Stomach (tissue), 4 donors: Measurements from ENCODE around the gene GBX2.

Experiments used
- CTCF ChIP-seq, 7 experiments: fragments of 450-650 bp in 4 of 7; fragments of 200-600 bp in 3 of 7; sonication (generic) in 3 of 7; IDR thresholded peaks; one replicate each; pipeline ENCODE4 v1.5.1; 2016 to 2019; ENCODE audit warnings: antibody characterized with exemption in 7 of 7, control low read depth in 2 of 7, mild to moderate bottlenecking in 1 of 7
- EP300 ChIP-seq: sonication (generic); formaldehyde crosslinking; IDR thresholded peaks from one replicate; pipeline ENCODE4 v1.6.1; 2017; ENCODE audit warnings: antibody characterized with exemption
- POLR2A ChIP-seq, 4 donors: fragments of 450-650 bp; IDR thresholded peaks; one replicate each; pipeline ENCODE4 v1.6.1; 2016; ENCODE audit warnings: antibody characterized with exemption in 4 of 4, control low read depth in 2 of 4, mild to moderate bottlenecking in 1 of 4, moderate library complexity in 1 of 4

DNA sequence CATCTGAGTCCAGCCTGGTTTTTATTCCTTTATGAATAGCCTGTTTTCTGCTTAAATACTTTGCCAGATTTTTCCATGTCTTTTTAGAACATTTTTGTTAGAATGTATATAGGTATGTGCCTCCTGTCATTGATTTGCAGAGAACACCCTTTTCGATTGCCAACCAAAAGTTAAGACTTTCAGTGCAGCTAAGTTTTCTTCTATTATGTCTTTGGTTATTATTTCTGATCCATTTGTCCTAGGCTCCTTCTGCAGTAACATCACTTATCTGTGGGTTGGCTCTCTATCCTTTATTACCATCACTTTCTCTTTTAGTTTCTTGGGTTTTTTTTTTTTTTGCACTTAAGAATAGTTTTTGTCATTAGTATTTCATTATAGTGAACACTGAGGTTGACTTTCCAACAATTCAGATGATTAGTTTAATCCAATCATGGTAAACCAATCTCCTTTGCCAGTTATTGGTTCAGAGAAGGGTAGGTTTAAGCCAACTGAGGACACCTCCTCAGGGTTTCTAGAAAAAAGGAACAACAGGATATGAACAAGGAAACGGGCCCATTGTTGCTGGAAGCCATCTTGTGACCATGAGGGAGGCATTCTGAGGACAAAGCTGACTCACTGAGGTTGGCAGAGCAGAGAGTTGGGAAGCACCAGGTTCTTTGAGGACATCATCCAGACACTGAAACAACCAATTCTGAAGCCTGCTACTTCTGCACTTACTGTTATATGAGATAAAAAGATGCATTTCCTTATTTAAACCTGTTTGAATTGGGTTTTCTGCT, 37.9 kb upstream of the GBX2 start:
- TF ChIP-seq CTCF (IDR thresholded peaks at IDR 0.05) (no peak), EP300 (no peak), POLR2A (IDR thresholded peaks at IDR 0.05) (no peak)
